Stimulated activated CD8-positive, alpha-beta memory T cell treated with anti-CD3 and anti-CD28 coated beads, Interleukin-7, amount 100 ng/mL, for 48 hours (primary cell): ENCODE measurements around the gene DNAH10.
A peak's percentile ranks its signal among the peaks of the same experiment; 100 is the strongest.

Experiments used
- DNase-seq, 2 donors: peaks; one replicate each; pipeline ENCODE4 v3.0.0-alpha.2; 2020; ENCODE audit warnings: low read depth in 1 of 2; ENCODE audit errors: extremely low read depth in 1 of 2

DNAH10 gene

GRCh38 chr12:123761841-123762714 lies at the start of gene DNAH10:
TSS of gene DNAH10 (plus strand) at chr12:123762301. CDS start at chr12:123762337, 36 bp downstream.
- DNase-seq, result peak in 1 of 2 donors; percentile 30

- no peak for DNase-seq
These were observed 49.3 kb upstream of the DNAH10 start for GRCh38 chr12:123712780-123713319.

GRCh38 chr12:123713398-123713797 lies 48.7 kb upstream of the DNAH10 start:
- DNase-seq, result no peak

GRCh38 chr12:123713823-123714585 lies 48.1 kb upstream of the DNAH10 start:
- peak in 1 of 2 donors; percentile 56 for DNase-seq

GRCh38 chr12:123715195-123715594 lies 46.9 kb upstream of the DNAH10 start:
- DNase-seq, result no peak

- no peak for DNase-seq
These were observed 44.8 kb upstream of the DNAH10 start for GRCh38 chr12:123717350-123717749.

GRCh38 chr12:123720141-123720814 lies 41.8 kb upstream of the DNAH10 start:
- DNase-seq, result no peak

GRCh38 chr12:123721245-123721644 lies 40.9 kb upstream of the DNAH10 start:
- DNase-seq, result no peak

- DNase-seq, result no peak
These were observed 39.1 kb upstream of the DNAH10 start for GRCh38 chr12:123723011-123723410.

GRCh38 chr12:123723765-123724164 lies 38.3 kb upstream of the DNAH10 start:
- DNase-seq, result no peak

- no peak for DNase-seq
These were observed 35.9 kb upstream of the DNAH10 start for GRCh38 chr12:123726244-123726643.

- DNase-seq, result no peak
These were observed 35.1 kb upstream of the DNAH10 start for GRCh38 chr12:123726962-123727361.

- DNase-seq, result no peak
These were observed 34.2 kb upstream of the DNAH10 start for GRCh38 chr12:123727878-123728277.

GRCh38 chr12:123731596-123731995 lies 30.5 kb upstream of the DNAH10 start:
- DNase-seq, result no peak

GRCh38 chr12:123732251-123732650 lies 29.9 kb upstream of the DNAH10 start:
- DNase-seq, result no peak

GRCh38 chr12:123733229-123733628 lies 28.9 kb upstream of the DNAH10 start:
- no peak for DNase-seq

- DNase-seq, result no peak
These were observed 27.8 kb upstream of the DNAH10 start for GRCh38 chr12:123734268-123734667.

- DNase-seq, result no peak
These were observed 20.0 kb upstream of the DNAH10 start for GRCh38 chr12:123741937-123742572.

- DNase-seq, result no peak
These were observed 19.1 kb upstream of the DNAH10 start for GRCh38 chr12:123743002-123743401.

- no peak for DNase-seq
These were observed 17.3 kb upstream of the DNAH10 start for GRCh38 chr12:123744836-123745235.

- no peak for DNase-seq
These were observed 14.8 kb upstream of the DNAH10 start for GRCh38 chr12:123747309-123747708.
